Naive thymus-derived CD4-positive, alpha-beta T cell (primary cell): ENCODE results near the gene NANOS1. TPM values are rescaled to one million over a fixed set of nuclear protein-coding genes. Genes with fewer than 3 reads are reported as not detected.
A peak's percentile ranks its signal among the peaks of the same experiment; 100 is the strongest.

ENCODE experiments used
- ATAC-seq: fragments of 150-1000 bp; cut with Tn5 transposase; 2 replicates; pipeline ENCODE4 v1.10.0; 2021; ENCODE audit warnings: mild to moderate bottlenecking, moderate library complexity
- CTCF ChIA-PET: fragments of 350-600 bp; sonication (Branson Sonifier 250); formaldehyde crosslinking; loops from one replicate; lab custom pipeline; 2021; ENCODE audit warnings: antibody characterized with exemption; lab: Charles Lee
- POLR2A ChIA-PET: fragments of 350-600 bp; sonication (Branson Sonifier 250); formaldehyde crosslinking; loops from one replicate; lab custom pipeline; 2021; ENCODE audit warnings: antibody characterized with exemption, inconsistent platforms; lab: Charles Lee
- DNase-seq, 9 donors: peaks; one replicate each; pipeline versions ENCODE4 v3.0.0 to v3.0.0-alpha.2; 2020 to 2022; ENCODE audit warnings: mixed read lengths in 1 of 9
- H3K27ac ChIP-seq: one replicate; pipeline ENCODE4 v1.7.0; 2013; ENCODE audit warnings: mild to moderate bottlenecking, low read depth, low read length, moderate library complexity
- H3K27me3 ChIP-seq, 2 donors: one replicate each; pipeline ENCODE4 v1.7.0; 2013; ENCODE audit warnings: low read length in 2 of 2, mild to moderate bottlenecking in 2 of 2, moderate library complexity in 2 of 2; ENCODE audit not compliant: control insufficient read depth in 2 of 2, insufficient read depth in 2 of 2
- H3K36me3 ChIP-seq, 3 experiments: 1 replicate in 2 of 3; 2 replicates in 1 of 3; pipeline ENCODE4 v1.7.0; 2013; ENCODE audit warnings: low read length in 3 of 3, mild to moderate bottlenecking in 3 of 3, moderate library complexity in 1 of 3; ENCODE audit not compliant: insufficient read depth in 3 of 3, control insufficient read depth in 2 of 3
- H3K4me1 ChIP-seq, 2 donors: one replicate each; pipeline ENCODE4 v1.7.0; 2013; ENCODE audit warnings: low read length in 2 of 2, mild to moderate bottlenecking in 2 of 2, moderate library complexity in 1 of 2; ENCODE audit not compliant: control insufficient read depth in 2 of 2, insufficient read depth in 2 of 2
- H3K4me3 ChIP-seq: 2 replicates; pipeline ENCODE4 v1.7.0; 2013; ENCODE audit warnings: mild to moderate bottlenecking, low read length
- H3K9me3 ChIP-seq, 3 experiments: 1 replicate in 2 of 3; 2 replicates in 1 of 3; pipeline ENCODE4 v1.7.0; 2013; ENCODE audit warnings: low read length in 3 of 3; ENCODE audit not compliant: control insufficient read depth in 2 of 3
- H3K27ac Mint-ChIP-seq, 9 donors: one replicate each; pipeline ENCODE4 v1.8.0; 2020 to 2022; ENCODE audit warnings: mixed read lengths in 9 of 9, mild to moderate bottlenecking in 8 of 9, moderate library complexity in 5 of 9, inconsistent platforms in 2 of 9
- H3K27me3 Mint-ChIP-seq, 5 donors: one replicate each; pipeline ENCODE4 v1.8.0; 2021 to 2022; ENCODE audit warnings: mixed read lengths in 5 of 5, mild to moderate bottlenecking in 1 of 5
- H3K36me3 Mint-ChIP-seq, 5 donors: one replicate each; pipeline ENCODE4 v1.8.0; 2020 to 2022; ENCODE audit warnings: mixed read lengths in 5 of 5, mild to moderate bottlenecking in 3 of 5, inconsistent platforms in 1 of 5
- H3K4me1 Mint-ChIP-seq, 7 donors: one replicate each; pipeline ENCODE4 v1.8.0; 2020 to 2022; ENCODE audit warnings: mixed read lengths in 7 of 7, mild to moderate bottlenecking in 3 of 7, inconsistent platforms in 1 of 7
- H3K4me3 Mint-ChIP-seq, 10 donors: one replicate each; pipeline ENCODE4 v1.8.0; 2020 to 2022; ENCODE audit warnings: mild to moderate bottlenecking in 10 of 10, mixed read lengths in 10 of 10, moderate library complexity in 6 of 10, inconsistent platforms in 2 of 10
- H3K9me3 Mint-ChIP-seq, 11 donors: one replicate each; pipeline ENCODE4 v1.8.0; 2020 to 2022; ENCODE audit warnings: mixed read lengths in 11 of 11, mild to moderate bottlenecking in 4 of 11, inconsistent platforms in 1 of 11, moderate library complexity in 1 of 11
- intact Hi-C, 2 donors: fragments of 100-400 bp; cut with micrococcal nuclease; formaldehyde crosslinking; loops; one replicate each; pipeline ENCODE4 v1.15.1; 2023
- polyA plus RNA-seq, 2 donors: library from polyadenylated mRNA; unstranded; fragments of 300-500 nt; fragmentation: Illumina TruSeq; gene quantifications; one replicate each; pipeline ENCODE4 v1.2.3, GENCODE V29; 2021
- total RNA-seq, 6 experiments: library from RNA in 5 of 6; stranded (reverse) in 5 of 6; gene quantifications; 1 replicate in 5 of 6; 2 replicates in 1 of 6; pipeline ENCODE4 v1.2.3 and lab custom pipeline; 2021 to 2026

The NANOS1 gene
- total and polyA plus RNA-seq, 7 experiments from 2014 or later: 0.10 to 0.45 (median 0.22) TPM; not detected in 3

GRCh38 chr10:118985576-118985975 lies 43.9 kb upstream of the NANOS1 start:
- peaks cover 0 to 12% (median 0%) of the 10 kb centered on the region in 3 experiments for H3K9me3 ChIP-seq
- H3K27me3 Mint-ChIP-seq: peaks cover 3 to 23% (median 7%) of the 10 kb centered on the region in 5 donors
- H3K27me3 ChIP-seq: no peaks in the 10 kb centered on the region
- ChIA-PET POLR2A (no interaction called here), CTCF (interaction anchor here (0.6 kb wide), 1 partner anchor 33 kb away, joined by 7 read pairs; no protein-coding TSS in a partner anchor)
- H3K27ac Mint-ChIP-seq: no peak overlapping the region
- H3K4me3 ChIP-seq: no peak overlapping the region
- no peak overlapping the region for H3K27ac ChIP-seq
- DNase-seq (no peak), ATAC-seq (no peak)
- H3K4me3 Mint-ChIP-seq: no peak overlapping the region
- intact Hi-C loops: no loop called here
- no peaks in the 10 kb centered on the region for H3K36me3 ChIP-seq
- peaks cover 7 to 40% (median 20%) of the 10 kb centered on the region in 11 donors for H3K9me3 Mint-ChIP-seq
- peaks cover 0 to 14% (median 11%) of the 10 kb centered on the region in 5 donors for H3K36me3 Mint-ChIP-seq
- H3K4me1 ChIP-seq: no peaks in the 10 kb centered on the region
- H3K4me1 Mint-ChIP-seq: peaks cover 0 to 14% (median 0%) of the 10 kb centered on the region in 7 donors

GRCh38 chr10:118986815-118987790 lies 42.4 kb upstream of the NANOS1 start:
- no peak overlapping the region for H3K4me3 ChIP-seq
- peaks cover 0 to 13% (median 11%) of the 10 kb centered on the region in 5 donors for H3K36me3 Mint-ChIP-seq
- ChIA-PET CTCF (no interaction called here), POLR2A (interaction anchor here (0.5 kb wide), 1 partner anchor 40 kb away, joined by 3 read pairs; no protein-coding TSS in a partner anchor)
- H3K27me3 ChIP-seq: no peaks in the 10 kb centered on the region
- H3K4me1 ChIP-seq: no peaks in the 10 kb centered on the region
- peaks cover 0 to 14% (median 0%) of the 10 kb centered on the region in 7 donors for H3K4me1 Mint-ChIP-seq
- H3K27ac ChIP-seq: no peak overlapping the region
- peak overlapping the region in 1 of 9 donors; percentile 48 for H3K27ac Mint-ChIP-seq
- ATAC-seq (no peak), DNase-seq (no peak)
- peaks cover 4 to 40% (median 20%) of the 10 kb centered on the region in 11 donors for H3K9me3 Mint-ChIP-seq
- intact Hi-C loops: no loop called here
- H3K9me3 ChIP-seq: peaks cover 0 to 12% (median 0%) of the 10 kb centered on the region in 3 experiments
- no peaks in the 10 kb centered on the region for H3K36me3 ChIP-seq
- peak overlapping the region in 1 of 10 donors; percentile 54 for H3K4me3 Mint-ChIP-seq
- H3K27me3 Mint-ChIP-seq: peaks cover under 1 to 30% (median 4%) of the 10 kb centered on the region in 5 donors

GRCh38 chr10:118990326-118990725 lies 39.2 kb upstream of the NANOS1 start:
- DNase-seq (no peak), ATAC-seq (no peak)
- H3K4me3 Mint-ChIP-seq: no peak overlapping the region
- no peaks in the 10 kb centered on the region for H3K4me1 ChIP-seq
- peaks cover 0 to 14% (median 0%) of the 10 kb centered on the region in 7 donors for H3K4me1 Mint-ChIP-seq
- ChIA-PET CTCF (no interaction called here), POLR2A (no interaction called here)
- H3K36me3 ChIP-seq: no peaks in the 10 kb centered on the region
- H3K27ac ChIP-seq: no peak overlapping the region
- no peaks in the 10 kb centered on the region for H3K27me3 ChIP-seq
- H3K4me3 ChIP-seq: no peak overlapping the region
- peaks cover 0 to 29% (median 4%) of the 10 kb centered on the region in 5 donors for H3K27me3 Mint-ChIP-seq
- peaks cover 0 to 7% (median 0%) of the 10 kb centered on the region in 3 experiments for H3K9me3 ChIP-seq
- intact Hi-C loops: no loop called here
- peaks cover 0 to 6% (median 4%) of the 10 kb centered on the region in 5 donors for H3K36me3 Mint-ChIP-seq
- no peak overlapping the region for H3K27ac Mint-ChIP-seq
- peaks cover 0 to 14% (median 7%) of the 10 kb centered on the region in 11 donors for H3K9me3 Mint-ChIP-seq

- ChIA-PET POLR2A (interaction anchor here (0.7 kb wide), 1 partner anchor 668 kb away, joined by 3 read pairs; no protein-coding TSS in a partner anchor), CTCF (no interaction called here)
- Histone ChIP-seq H3K27ac (no peak overlapping the region), H3K4me3 (no peak overlapping the region), H3K27me3 (no peaks in the 10 kb centered on the region), H3K4me1 (no peaks in the 10 kb centered on the region), H3K36me3 (no peaks in the 10 kb centered on the region), H3K9me3 (no peaks in the 10 kb centered on the region)
- DNase-seq (no peak), ATAC-seq (no peak)
- Mint-ChIP-seq H3K36me3 (peaks cover 0 to 3% (median 0%) of the 10 kb centered on the region in 5 donors), H3K27ac (no peak overlapping the region), H3K4me3 (no peak overlapping the region), H3K27me3 (peaks cover 0 to 41% (median 4%) of the 10 kb centered on the region in 5 donors), H3K4me1 (peaks cover 0 to 6% (median 0%) of the 10 kb centered on the region in 7 donors), H3K9me3 (peaks cover 0 to 7% (median 0%) of the 10 kb centered on the region in 11 donors)
- intact Hi-C loops: no loop called here
Observed at GRCh38 chr10:118992496-118992895, 37.0 kb upstream of the NANOS1 start.

GRCh38 chr10:118993214-118993613 lies 36.3 kb upstream of the NANOS1 start:
- Mint-ChIP-seq H3K27me3 (peaks cover 0 to 45% (median 6%) of the 10 kb centered on the region in 5 donors), H3K9me3 (peaks cover 0 to 6% (median 0%) of the 10 kb centered on the region in 11 donors), H3K4me3 (no peak overlapping the region), H3K27ac (no peak overlapping the region), H3K4me1 (no peaks in the 10 kb centered on the region), H3K36me3 (no peaks in the 10 kb centered on the region)
- DNase-seq: no peak
- ChIA-PET CTCF (no interaction called here), POLR2A (interaction anchor here (0.7 kb wide), 1 partner anchor 145 kb away, joined by 3 read pairs; no protein-coding TSS in a partner anchor)
- Histone ChIP-seq H3K9me3 (no peaks in the 10 kb centered on the region), H3K4me1 (no peaks in the 10 kb centered on the region), H3K27ac (no peak overlapping the region), H3K4me3 (no peak overlapping the region), H3K27me3 (no peaks in the 10 kb centered on the region), H3K36me3 (no peaks in the 10 kb centered on the region)
- intact Hi-C loops: no loop called here
- no peak for ATAC-seq

GRCh38 chr10:118994321-118994720 lies 35.2 kb upstream of the NANOS1 start:
- Histone ChIP-seq H3K27me3 (no peaks in the 10 kb centered on the region), H3K36me3 (no peaks in the 10 kb centered on the region), H3K4me1 (no peaks in the 10 kb centered on the region), H3K27ac (no peak overlapping the region), H3K4me3 (no peak overlapping the region), H3K9me3 (no peaks in the 10 kb centered on the region)
- intact Hi-C loops: no loop called here
- ATAC-seq: no peak
- DNase-seq: no peak
- Mint-ChIP-seq H3K4me3 (no peak overlapping the region), H3K9me3 (peaks cover 0 to 2% (median 0%) of the 10 kb centered on the region in 11 donors), H3K27me3 (peaks cover 0 to 49% (median 6%) of the 10 kb centered on the region in 5 donors), H3K4me1 (no peaks in the 10 kb centered on the region), H3K36me3 (no peaks in the 10 kb centered on the region), H3K27ac (no peak overlapping the region)
- ChIA-PET POLR2A (no interaction called here), CTCF (no interaction called here)
